ENCODE results near the gene RAD51C.
A peak's percentile ranks its signal among the peaks of the same experiment; 100 is the strongest.
"Not testable (repeated sequence)": the region's sequence is repeated elsewhere in the genome, so short reads cannot be mapped to it uniquely, and the experiment has no call there.

RAD51C gene

GRCh38 chr17:58741121-58741625 is 48.8 kb downstream of the RAD51C start:
- DNase-seq: peak; percentile 9

GRCh38 chr17:58747674-58748073 is 55.3 kb downstream of the RAD51C start:
- DNase-seq: no peak

GRCh38 chr17:58749627-58750026 is 57.2 kb downstream of the RAD51C start:
- not testable (repeated sequence) for DNase-seq

GRCh38 chr17:58753026-58753425 is 60.6 kb downstream of the RAD51C start:
- no peak for DNase-seq

GRCh38 chr17:58755269-58755576 is 62.8 kb downstream of the RAD51C start:
- no peak for DNase-seq

- peak; percentile 50 for DNase-seq
Observed at GRCh38 chr17:58755577-58756245, 63.3 kb downstream of the RAD51C start, which contains the start of gene PPM1E. PPM1E (plus strand) TSS chr17:58755854.

- DNase-seq: no peak
Observed at GRCh38 chr17:58756246-58757161, 64.1 kb downstream of the RAD51C start.

GRCh38 chr17:58757162-58757613 is 64.8 kb downstream of the RAD51C start:
- no peak for DNase-seq

- no peak for DNase-seq
Observed at GRCh38 chr17:58758890-58759289, 66.5 kb downstream of the RAD51C start.

GRCh38 chr17:58759522-58759921 is 67.1 kb downstream of the RAD51C start:
- DNase-seq: no peak

- no peak for DNase-seq
Observed at GRCh38 chr17:58760248-58760647, 67.8 kb downstream of the RAD51C start.

- no peak for DNase-seq
Observed at GRCh38 chr17:58763263-58763662, 70.9 kb downstream of the RAD51C start.

GRCh38 chr17:58764373-58764772 is 72.0 kb downstream of the RAD51C start:
- no peak for DNase-seq

- not testable (repeated sequence) for DNase-seq
Observed at GRCh38 chr17:58778482-58778881, 86.1 kb downstream of the RAD51C start.

- DNase-seq: no peak
Observed at GRCh38 chr17:58779446-58779845, 87.0 kb downstream of the RAD51C start.

- no peak for DNase-seq
Observed at GRCh38 chr17:58783380-58783779, 91.0 kb downstream of the RAD51C start.

- no peak for DNase-seq
Observed at GRCh38 chr17:58785097-58785496, 92.7 kb downstream of the RAD51C start.
